Measurements from ENCODE around the gene DHRS4L2.
"Not testable (repeated sequence)": the region's sequence is repeated elsewhere in the genome, so short reads cannot be mapped to it uniquely, and the experiment has no call there.

The DHRS4L2 gene

GRCh38 chr14:23988607-23989363 is at the start of gene DHRS4L2:
Gene DHRS4L2, plus strand, starts transcription at chr14:23988929. Its CDS starts 19 bp downstream, at chr14:23988948.
- not testable (repeated sequence) for FAIRE-seq; DNase-seq (ENCODE audit: insufficient read length, low spot score)

- DNase-seq (ENCODE audit: insufficient read length, low spot score) (no peak), FAIRE-seq (no peak)
Observed at GRCh38 chr14:23939607-23940326, 49.0 kb upstream of the DHRS4L2 start.

- DNase-seq (ENCODE audit: insufficient read length, low spot score) (no peak), FAIRE-seq (no peak)
Observed at GRCh38 chr14:23941230-23941629, 47.5 kb upstream of the DHRS4L2 start.

GRCh38 chr14:23941669-23942068 is 47.1 kb upstream of the DHRS4L2 start:
- FAIRE-seq (no peak), DNase-seq (ENCODE audit: insufficient read length, low spot score) (no peak)

GRCh38 chr14:23942587-23942986 is 46.1 kb upstream of the DHRS4L2 start:
- FAIRE-seq (no peak), DNase-seq (ENCODE audit: insufficient read length, low spot score) (no peak)

- not testable (repeated sequence) for FAIRE-seq; DNase-seq (ENCODE audit: insufficient read length, low spot score)
Observed at GRCh38 chr14:23949069-23949468, 39.7 kb upstream of the DHRS4L2 start.

GRCh38 chr14:23950411-23951135 is 38.2 kb upstream of the DHRS4L2 start:
- FAIRE-seq (no peak), DNase-seq (ENCODE audit: insufficient read length, low spot score) (no peak)

GRCh38 chr14:23951136-23951466 is 37.6 kb upstream of the DHRS4L2 start:
- not testable (repeated sequence) for FAIRE-seq; DNase-seq (ENCODE audit: insufficient read length, low spot score)

GRCh38 chr14:23951590-23952201 is 37.0 kb upstream of the DHRS4L2 start:
- DNase-seq (ENCODE audit: insufficient read length, low spot score) = no peak
- no peak for FAIRE-seq

GRCh38 chr14:23953116-23953463 is 35.6 kb upstream of the DHRS4L2 start:
- FAIRE-seq; DNase-seq (ENCODE audit: insufficient read length, low spot score): not testable (repeated sequence)

GRCh38 chr14:23953464-23954278 is 35.1 kb upstream of the DHRS4L2 start, which contains the start of gene DHRS4:
Gene DHRS4, plus strand, starts transcription at chr14:23953770. Its CDS starts 19 bp downstream, at chr14:23953789.
- DNase-seq (ENCODE audit: insufficient read length, low spot score) = peak; percentile 69
- FAIRE-seq = no peak

- not testable (repeated sequence) for FAIRE-seq; DNase-seq (ENCODE audit: insufficient read length, low spot score)
Observed at GRCh38 chr14:23954279-23954614, 34.5 kb upstream of the DHRS4L2 start.

- FAIRE-seq; DNase-seq (ENCODE audit: insufficient read length, low spot score): not testable (repeated sequence)
Observed at GRCh38 chr14:23954965-23955364, 33.8 kb upstream of the DHRS4L2 start.

- FAIRE-seq; DNase-seq (ENCODE audit: insufficient read length, low spot score): not testable (repeated sequence)
Observed at GRCh38 chr14:23955811-23956210, 32.9 kb upstream of the DHRS4L2 start.

- not testable (repeated sequence) for DNase-seq (ENCODE audit: insufficient read length, low spot score); FAIRE-seq
Observed at GRCh38 chr14:23957913-23958569, 30.7 kb upstream of the DHRS4L2 start.

- DNase-seq (ENCODE audit: insufficient read length, low spot score); FAIRE-seq: not testable (repeated sequence)
Observed at GRCh38 chr14:23960899-23961298, 27.8 kb upstream of the DHRS4L2 start.

- FAIRE-seq; DNase-seq (ENCODE audit: insufficient read length, low spot score): not testable (repeated sequence)
Observed at GRCh38 chr14:23961704-23962103, 27.0 kb upstream of the DHRS4L2 start.

GRCh38 chr14:23969130-23969480 is 19.6 kb upstream of the DHRS4L2 start:
- DNase-seq (ENCODE audit: insufficient read length, low spot score); FAIRE-seq: not testable (repeated sequence)

GRCh38 chr14:23969481-23970282 is 19.0 kb upstream of the DHRS4L2 start:
- not testable (repeated sequence) for DNase-seq (ENCODE audit: insufficient read length, low spot score); FAIRE-seq

Data from HTR-8/SVneo (cell line).